ENCODE results near the gene CPNE5. TPM values are rescaled to one million over a fixed set of nuclear protein-coding genes. Genes with fewer than 3 reads are reported as not detected.

Gene CPNE5
- total and polyA plus RNA-seq, 9 of the 15 experiments (the other 6 are each of a cell fraction or from before 2014, with no cell fraction given) = 0.14 to 1.0 (median 0.46) TPM; not detected in 2

GRCh38 chr6:36838896-36839748 is at the start of gene CPNE5 (continued):
- TF ChIP-seq, protein P1, sequence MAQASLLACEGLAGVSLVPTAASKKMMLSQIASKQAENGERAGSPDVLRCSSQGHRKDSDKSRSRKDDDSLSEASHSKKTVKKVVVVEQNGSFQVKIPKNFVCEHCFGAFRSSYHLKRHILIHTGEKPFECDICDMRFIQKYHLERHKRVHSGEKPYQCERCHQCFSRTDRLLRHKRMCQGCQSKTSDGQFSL (CRISPR knock-in tag; IDR thresholded peaks at IDR 0.05) = peak; percentile 17; the same call in 1 of the 2 replicates
- TF ChIP-seq, protein P1 (tag; IDR thresholded peaks at IDR 0.05) = no peak
- TF ChIP-seq EGR1 (conservative IDR thresholded peaks at IDR 0.05) (peak; percentile 73), HDAC1 (IDR thresholded peaks at IDR 0.05) (peak in 1 of 2 experiments; percentile 7; a peak in 1 of 4 replicates), TCF7L2 (IDR thresholded peaks at IDR 0.05; ENCODE audit: low read depth, low read length) (no peak), KDM5B (IDR thresholded peaks at IDR 0.05; ENCODE audit: insufficient replicate concordance, low read depth, low read length) (peak; percentile 30), FOXP1 (CRISPR knock-in tag; IDR thresholded peaks at IDR 0.05) (0 out of 2 replicates have a peak, but pooled peaks have one; percentile 19), ZNF551 (CRISPR knock-in tag; IDR thresholded peaks at IDR 0.05) (no peak)
- TF ChIP-seq, protein P2, sequence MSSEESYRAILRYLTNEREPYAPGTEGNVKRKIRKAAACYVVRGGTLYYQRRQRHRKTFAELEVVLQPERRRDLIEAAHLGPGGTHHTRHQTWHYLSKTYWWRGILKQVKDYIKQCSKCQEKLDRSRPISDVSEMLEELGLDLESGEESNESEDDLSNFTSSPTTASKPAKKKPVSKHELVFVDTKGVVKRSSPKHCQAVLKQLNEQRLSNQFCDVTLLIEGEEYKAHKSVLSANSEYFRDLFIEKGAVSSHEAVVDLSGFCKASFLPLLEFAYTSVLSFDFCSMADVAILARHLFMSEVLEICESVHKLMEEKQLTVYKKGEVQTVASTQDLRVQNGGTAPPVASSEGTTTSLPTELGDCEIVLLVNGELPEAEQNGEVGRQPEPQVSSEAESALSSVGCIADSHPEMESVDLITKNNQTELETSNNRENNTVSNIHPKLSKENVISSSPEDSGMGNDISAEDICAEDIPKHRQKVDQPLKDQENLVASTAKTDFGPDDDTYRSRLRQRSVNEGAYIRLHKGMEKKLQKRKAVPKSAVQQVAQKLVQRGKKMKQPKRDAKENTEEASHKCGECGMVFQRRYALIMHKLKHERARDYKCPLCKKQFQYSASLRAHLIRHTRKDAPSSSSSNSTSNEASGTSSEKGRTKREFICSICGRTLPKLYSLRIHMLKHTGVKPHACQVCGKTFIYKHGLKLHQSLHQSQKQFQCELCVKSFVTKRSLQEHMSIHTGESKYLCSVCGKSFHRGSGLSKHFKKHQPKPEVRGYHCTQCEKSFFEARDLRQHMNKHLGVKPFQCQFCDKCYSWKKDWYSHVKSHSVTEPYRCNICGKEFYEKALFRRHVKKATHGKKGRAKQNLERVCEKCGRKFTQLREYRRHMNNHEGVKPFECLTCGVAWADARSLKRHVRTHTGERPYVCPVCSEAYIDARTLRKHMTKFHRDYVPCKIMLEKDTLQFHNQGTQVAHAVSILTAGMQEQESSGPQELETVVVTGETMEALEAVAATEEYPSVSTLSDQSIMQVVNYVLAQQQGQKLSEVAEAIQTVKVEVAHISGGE (CRISPR knock-in tag; IDR thresholded peaks at IDR 0.05) = no peak
